Measurements from ENCODE around the gene LTC4S.
A peak's percentile ranks its signal among the peaks of the same experiment; 100 is the strongest.

LTC4S gene

GRCh38 chr5:179794575-179794974 is 789 bp downstream of the LTC4S start:
- no peak for ATAC-seq
- no peak for TF ChIP-seq CREB5 (CRISPR knock-in tag; IDR thresholded peaks at IDR 0.05; ENCODE audit: low read depth)
- no peak for TF ChIP-seq ZFP3 (CRISPR knock-in tag; IDR thresholded peaks at IDR 0.05)
- TF ChIP-seq SNAI2 (CRISPR knock-in tag; IDR thresholded peaks at IDR 0.05) = no peak
- no peak for TF ChIP-seq TSHZ2 (CRISPR knock-in tag; IDR thresholded peaks at IDR 0.05)

- ATAC-seq = peak; percentile 5
- no peak for TF ChIP-seq CSDC2 (CRISPR knock-in tag; IDR thresholded peaks at IDR 0.05)
- no peak for TF ChIP-seq ARNTL (CRISPR knock-in tag; IDR thresholded peaks at IDR 0.05; ENCODE audit: borderline replicate concordance, low read depth)
- TF ChIP-seq PPARA (CRISPR knock-in tag; IDR thresholded peaks at IDR 0.05; ENCODE audit: borderline replicate concordance) = no peak
- TF ChIP-seq TSHZ2 (CRISPR knock-in tag; IDR thresholded peaks at IDR 0.05) = no peak
- no peak for TF ChIP-seq GLIS3 (CRISPR knock-in tag; IDR thresholded peaks at IDR 0.05)
- TF ChIP-seq ISL1 (CRISPR knock-in tag; IDR thresholded peaks at IDR 0.05) = no peak
- no peak for TF ChIP-seq RARB (CRISPR knock-in tag; IDR thresholded peaks at IDR 0.05)
- no peak for TF ChIP-seq POU6F1 (CRISPR knock-in tag; IDR thresholded peaks at IDR 0.05; ENCODE audit: borderline replicate concordance, low read depth)
- TF ChIP-seq TOX (CRISPR knock-in tag; IDR thresholded peaks at IDR 0.05; ENCODE audit: borderline replicate concordance) = no peak
These were observed 1.5 kb downstream of the LTC4S start for GRCh38 chr5:179795049-179795862.

- TF ChIP-seq PATZ1 (CRISPR knock-in tag; IDR thresholded peaks at IDR 0.05; ENCODE audit: borderline replicate concordance) = 0 out of 2 replicates have a peak, but pooled peaks have one; percentile 38
- TF ChIP-seq ZC3H10 (CRISPR knock-in tag; IDR thresholded peaks at IDR 0.05) = no peak
- TF ChIP-seq GLIS3 (CRISPR knock-in tag; IDR thresholded peaks at IDR 0.05) = 0 out of 2 replicates have a peak, but pooled peaks have one; percentile 68
These were observed 2.4 kb downstream of the LTC4S start for GRCh38 chr5:179795863-179796833.

More at GRCh38 chr5:179795863-179796833, 2.4 kb downstream of the LTC4S start:
- ATAC-seq = peak; percentile 88

Measured in SK-N-SH treated with all-trans-retinoic acid at 6 μM for 48 hours (cell line).